HepG2 (cell line): Measurements from ENCODE around the gene ACAP3. TPM values are rescaled to one million over a fixed set of nuclear protein-coding genes. Genes with fewer than 3 reads are reported as not detected.

ENCODE experiments used
- MEIS1 ChIP-seq: sonication (generic); formaldehyde crosslinking; IDR thresholded peaks from 2 replicates; pipeline ENCODE4 v1.9.0; 2021; ENCODE audit warnings: mild to moderate bottlenecking, missing genetic modification reagents, moderate library complexity, borderline replicate concordance
- TOE1 ChIP-seq: sonication (generic); formaldehyde crosslinking; IDR thresholded peaks from 2 replicates; pipeline ENCODE4 v1.4.0; 2020; ENCODE audit warnings: mild to moderate bottlenecking, missing genetic modification reagents
- ZNF101 ChIP-seq: sonication (generic); formaldehyde crosslinking; IDR thresholded peaks from 2 replicates; pipeline ENCODE4 v1.4.0; 2020; ENCODE audit warnings: mild to moderate bottlenecking, low read depth, missing genetic modification reagents, borderline replicate concordance
- polyA plus RNA-seq, 8 experiments: library from polyadenylated mRNA; depleted of rRNA in 3 of 8; stranded (reverse) in 7 of 8; unstranded in 1 of 8; fragments of >200 nt; fragmentation: Illumina TruSeq in 4 of 8; extraction: Trizol in 4 of 8; gene quantifications; 2 replicates each; pipeline versions ENCODE4 v1.2.1 to v1.2.3, GENCODE V29; 2011 to 2016; ENCODE audit warnings: low read depth in 4 of 8, missing spikeins in 1 of 8, mixed read lengths in 1 of 8; ENCODE audit not compliant: insufficient read depth in 1 of 8
- total RNA-seq, 5 experiments: library from RNA; depleted of rRNA; stranded (reverse); fragments of >200 nt; fragmentation: Illumina TruSeq; extraction: Trizol; gene quantifications; 2 replicates each; pipeline ENCODE4 v1.2.3, GENCODE V29; 2016; ENCODE audit warnings: low read depth in 1 of 5
- TF ChIP-seq, protein P1 (sequence below), 2 experiments: sonication (generic) in 1 of 2; formaldehyde crosslinking in 1 of 2; IDR thresholded peaks; 2 replicates each; pipeline versions ENCODE4 v1.4.0 to v1.6.1; 2016 to 2020; ENCODE audit warnings: borderline replicate concordance in 1 of 2, low read depth in 1 of 2, mild to moderate bottlenecking in 1 of 2, missing genetic modification reagents in 1 of 2
- TF ChIP-seq, protein P2 (sequence below): sonication (generic); formaldehyde crosslinking; IDR thresholded peaks from 2 replicates; pipeline ENCODE4 v1.4.0; 2020; ENCODE audit warnings: missing genetic modification reagents

ACAP3 gene
- total and polyA plus RNA-seq, 2 of the 13 experiments (the other 11 are each of a cell fraction or from before 2014, with no cell fraction given) = 29.4 to 50.8 TPM

DNA sequence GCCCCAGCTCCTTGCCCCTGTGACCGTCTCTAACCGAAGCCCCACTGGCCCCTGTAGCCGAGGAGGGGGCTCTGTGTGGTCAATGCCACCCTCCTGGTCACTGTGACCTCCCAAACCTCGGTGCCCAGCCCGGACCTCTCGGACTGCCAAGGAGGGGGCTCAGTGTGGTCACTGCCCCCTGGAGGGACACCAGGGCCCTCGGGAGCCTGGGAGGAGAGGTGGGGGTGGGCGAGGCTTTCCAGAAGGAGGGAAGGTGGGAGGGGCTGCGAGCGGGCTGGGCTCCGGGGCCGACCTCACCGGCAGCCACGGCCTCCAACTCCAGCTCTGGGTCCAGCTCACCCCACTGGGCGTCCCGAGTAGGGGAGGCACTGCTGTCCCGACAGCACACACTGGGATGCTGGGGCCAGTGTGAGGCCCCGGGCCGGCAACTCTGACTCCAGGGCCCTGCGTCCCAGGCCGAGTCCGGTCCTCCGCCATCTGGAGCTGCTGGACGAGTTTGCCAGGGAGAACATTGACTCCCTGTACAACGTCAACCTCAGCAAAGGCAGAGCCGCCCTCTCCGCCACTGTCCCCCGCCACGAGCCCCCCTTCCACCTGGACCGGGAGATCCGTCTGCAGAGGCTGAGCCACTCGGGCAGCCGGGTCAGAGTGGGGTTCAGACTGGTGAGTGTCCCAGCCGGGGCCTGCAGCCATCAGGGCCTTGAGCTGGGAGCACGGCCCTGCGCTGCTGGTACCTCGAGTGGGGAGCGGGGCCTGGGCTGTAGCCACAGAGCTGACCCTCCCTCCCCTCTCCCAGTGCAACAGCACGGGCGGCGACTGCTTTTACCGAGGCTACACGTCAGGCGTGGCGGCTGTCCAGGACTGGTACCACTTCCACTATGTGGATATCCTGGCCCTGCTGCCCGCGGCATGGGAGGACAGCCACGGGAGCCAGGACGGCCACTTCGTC is 21.1 kb downstream of the ACAP3 start (continued):
- TF ChIP-seq, protein P1, sequence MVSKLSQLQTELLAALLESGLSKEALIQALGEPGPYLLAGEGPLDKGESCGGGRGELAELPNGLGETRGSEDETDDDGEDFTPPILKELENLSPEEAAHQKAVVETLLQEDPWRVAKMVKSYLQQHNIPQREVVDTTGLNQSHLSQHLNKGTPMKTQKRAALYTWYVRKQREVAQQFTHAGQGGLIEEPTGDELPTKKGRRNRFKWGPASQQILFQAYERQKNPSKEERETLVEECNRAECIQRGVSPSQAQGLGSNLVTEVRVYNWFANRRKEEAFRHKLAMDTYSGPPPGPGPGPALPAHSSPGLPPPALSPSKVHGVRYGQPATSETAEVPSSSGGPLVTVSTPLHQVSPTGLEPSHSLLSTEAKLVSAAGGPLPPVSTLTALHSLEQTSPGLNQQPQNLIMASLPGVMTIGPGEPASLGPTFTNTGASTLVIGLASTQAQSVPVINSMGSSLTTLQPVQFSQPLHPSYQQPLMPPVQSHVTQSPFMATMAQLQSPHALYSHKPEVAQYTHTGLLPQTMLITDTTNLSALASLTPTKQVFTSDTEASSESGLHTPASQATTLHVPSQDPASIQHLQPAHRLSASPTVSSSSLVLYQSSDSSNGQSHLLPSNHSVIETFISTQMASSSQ (IDR thresholded peaks at IDR 0.05; ENCODE audit: low read depth) = no peak
- TF ChIP-seq, protein P1 (CRISPR knock-in tag; IDR thresholded peaks at IDR 0.05; ENCODE audit: borderline replicate concordance) = no peak
- TF ChIP-seq MEIS1 (CRISPR knock-in tag) = 0 out of 2 replicates have a peak, but pooled peaks have one; percentile 12
- TF ChIP-seq ZNF101 (CRISPR knock-in tag) = no peak
- TF ChIP-seq TOE1 (CRISPR knock-in tag) = no peak
- TF ChIP-seq, protein P2, sequence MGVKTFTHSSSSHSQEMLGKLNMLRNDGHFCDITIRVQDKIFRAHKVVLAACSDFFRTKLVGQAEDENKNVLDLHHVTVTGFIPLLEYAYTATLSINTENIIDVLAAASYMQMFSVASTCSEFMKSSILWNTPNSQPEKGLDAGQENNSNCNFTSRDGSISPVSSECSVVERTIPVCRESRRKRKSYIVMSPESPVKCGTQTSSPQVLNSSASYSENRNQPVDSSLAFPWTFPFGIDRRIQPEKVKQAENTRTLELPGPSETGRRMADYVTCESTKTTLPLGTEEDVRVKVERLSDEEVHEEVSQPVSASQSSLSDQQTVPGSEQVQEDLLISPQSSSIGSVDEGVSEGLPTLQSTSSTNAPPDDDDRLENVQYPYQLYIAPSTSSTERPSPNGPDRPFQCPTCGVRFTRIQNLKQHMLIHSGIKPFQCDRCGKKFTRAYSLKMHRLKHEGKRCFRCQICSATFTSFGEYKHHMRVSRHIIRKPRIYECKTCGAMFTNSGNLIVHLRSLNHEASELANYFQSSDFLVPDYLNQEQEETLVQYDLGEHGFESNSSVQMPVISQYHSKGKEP (CRISPR knock-in tag) = no peak
